ENCODE data around the gene ANO10. TPM values are rescaled to one million over a fixed set of nuclear protein-coding genes. Genes with fewer than 3 reads are reported as not detected.
"Not testable (repeated sequence)": the region's sequence is repeated elsewhere in the genome, so short reads cannot be mapped to it uniquely, and the experiment has no call there.

The ANO10 gene
- total RNA-seq, 1 experiment from 2014 or later = 32.6 TPM

DNA sequence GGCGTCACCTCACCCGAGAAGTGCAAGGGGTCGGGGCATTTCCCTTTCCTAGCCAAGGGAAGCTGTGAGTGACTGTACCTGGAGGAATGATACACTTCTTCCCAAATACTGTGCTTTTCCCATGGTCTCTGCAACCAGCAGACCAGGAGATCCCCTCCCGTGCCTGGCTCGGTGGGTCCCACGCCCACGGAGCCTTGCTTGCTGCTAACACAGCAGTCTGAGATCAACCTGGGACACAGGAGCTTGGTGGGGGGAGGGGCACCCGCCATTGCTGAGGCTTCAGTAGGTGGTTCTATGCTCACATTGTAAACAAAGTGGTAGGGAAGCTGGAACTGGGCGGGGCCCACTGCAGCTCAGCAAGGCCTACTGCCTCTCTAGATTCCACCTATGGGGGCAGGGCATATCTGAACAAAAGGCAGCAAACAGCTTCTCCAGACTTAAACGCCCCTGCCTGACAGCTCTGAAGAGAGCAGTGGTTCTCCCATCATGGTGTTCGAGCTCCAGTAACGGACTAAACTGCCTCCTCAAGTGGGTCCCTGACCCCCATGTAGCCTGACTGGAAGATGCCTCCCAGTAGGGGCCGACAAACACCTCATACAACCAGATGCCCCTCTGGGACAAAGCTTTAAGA lies 37.6 kb upstream of the ANO10 start:
- no peak overlapping the region for H3K4me2 ChIP-seq
- H2AFZ ChIP-seq = no peak overlapping the region
- no peak overlapping the region for H3K4me3 ChIP-seq
- H3K27me3 ChIP-seq (ENCODE audit: insufficient read depth, low read depth) = no peaks in the 10 kb centered on the region
- CTCF ChIA-PET = no interaction called here
- intact Hi-C loops (cut with micrococcal nuclease; ENCODE audit: unreplicated experiment) = no loop called here
- H3K79me2 ChIP-seq (ENCODE audit: low read depth) = no peaks in the 10 kb centered on the region
- no peaks in the 10 kb centered on the region for H4K20me1 ChIP-seq (ENCODE audit: insufficient read depth)
- no peaks in the 10 kb centered on the region for H3K9me2 ChIP-seq (ENCODE audit: insufficient read depth)
- no peaks in the 10 kb centered on the region for H3F3A ChIP-seq (ENCODE audit: insufficient read depth, low read depth)
- no peaks in the 10 kb centered on the region for H3K36me3 ChIP-seq (ENCODE audit: low read depth)
- TF ChIP-seq, protein P1, sequence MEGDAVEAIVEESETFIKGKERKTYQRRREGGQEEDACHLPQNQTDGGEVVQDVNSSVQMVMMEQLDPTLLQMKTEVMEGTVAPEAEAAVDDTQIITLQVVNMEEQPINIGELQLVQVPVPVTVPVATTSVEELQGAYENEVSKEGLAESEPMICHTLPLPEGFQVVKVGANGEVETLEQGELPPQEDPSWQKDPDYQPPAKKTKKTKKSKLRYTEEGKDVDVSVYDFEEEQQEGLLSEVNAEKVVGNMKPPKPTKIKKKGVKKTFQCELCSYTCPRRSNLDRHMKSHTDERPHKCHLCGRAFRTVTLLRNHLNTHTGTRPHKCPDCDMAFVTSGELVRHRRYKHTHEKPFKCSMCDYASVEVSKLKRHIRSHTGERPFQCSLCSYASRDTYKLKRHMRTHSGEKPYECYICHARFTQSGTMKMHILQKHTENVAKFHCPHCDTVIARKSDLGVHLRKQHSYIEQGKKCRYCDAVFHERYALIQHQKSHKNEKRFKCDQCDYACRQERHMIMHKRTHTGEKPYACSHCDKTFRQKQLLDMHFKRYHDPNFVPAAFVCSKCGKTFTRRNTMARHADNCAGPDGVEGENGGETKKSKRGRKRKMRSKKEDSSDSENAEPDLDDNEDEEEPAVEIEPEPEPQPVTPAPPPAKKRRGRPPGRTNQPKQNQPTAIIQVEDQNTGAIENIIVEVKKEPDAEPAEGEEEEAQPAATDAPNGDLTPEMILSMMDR (conservative IDR thresholded peaks at IDR 0.05) = no peak
- no peak for TF ChIP-seq EZH2 (IDR thresholded peaks at IDR 0.05; ENCODE audit: low read depth)
- H3K27ac ChIP-seq = no peak overlapping the region
- no peaks in the 10 kb centered on the region for H3K4me1 ChIP-seq (replicated peaks; ENCODE audit: insufficient read depth)
- no peaks in the 10 kb centered on the region for H3K9me3 ChIP-seq (ENCODE audit: insufficient read depth, low read depth)
- no peak for DNase-seq
- BruUV-seq (replicated peaks) = no TSS peak
- POLR2A ChIA-PET (ENCODE audit: unreplicated experiment) = no interaction called here

DNA sequence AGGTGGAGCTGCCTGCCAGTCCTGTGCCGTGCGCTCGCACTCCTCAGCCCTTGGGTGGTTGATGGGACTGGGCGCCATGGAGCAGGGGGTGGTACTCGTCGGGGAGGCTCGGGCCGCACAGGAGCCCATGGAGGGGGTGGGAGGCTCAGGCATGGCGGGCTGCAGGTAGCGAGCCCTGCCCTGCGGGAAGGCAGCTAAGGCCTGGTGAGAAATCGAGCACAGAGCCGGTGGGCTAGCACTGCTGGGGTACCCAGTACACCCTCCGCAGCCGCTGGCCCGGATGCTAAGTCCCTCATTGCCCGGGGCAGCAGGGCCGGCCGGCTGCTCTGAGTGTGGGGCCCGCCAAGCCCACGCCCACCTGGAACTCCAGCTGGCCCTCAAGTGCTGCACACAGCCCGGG lies 34.6 kb upstream of the ANO10 start:
- BruUV-seq (replicated peaks); H3K4me1 ChIP-seq (replicated peaks; ENCODE audit: insufficient read depth); H3K27me3 ChIP-seq (ENCODE audit: insufficient read depth, low read depth); H3K9me2 ChIP-seq (ENCODE audit: insufficient read depth); H3K36me3 ChIP-seq (ENCODE audit: low read depth); CTCF ChIA-PET; H3K4me2 ChIP-seq; H2AFZ ChIP-seq; H3K27ac ChIP-seq; H4K20me1 ChIP-seq (ENCODE audit: insufficient read depth); H3K9me3 ChIP-seq (ENCODE audit: insufficient read depth, low read depth); DNase-seq; H3K79me2 ChIP-seq (ENCODE audit: low read depth); H3K4me3 ChIP-seq; intact Hi-C loops (cut with micrococcal nuclease; ENCODE audit: unreplicated experiment); H3F3A ChIP-seq (ENCODE audit: insufficient read depth, low read depth): not testable (repeated sequence)
- POLR2A ChIA-PET (ENCODE audit: unreplicated experiment) = interaction anchor here (0.5 kb wide), 1 partner anchor 1470 kb away, joined by 3 read pairs; no protein-coding TSS in a partner anchor

DNA sequence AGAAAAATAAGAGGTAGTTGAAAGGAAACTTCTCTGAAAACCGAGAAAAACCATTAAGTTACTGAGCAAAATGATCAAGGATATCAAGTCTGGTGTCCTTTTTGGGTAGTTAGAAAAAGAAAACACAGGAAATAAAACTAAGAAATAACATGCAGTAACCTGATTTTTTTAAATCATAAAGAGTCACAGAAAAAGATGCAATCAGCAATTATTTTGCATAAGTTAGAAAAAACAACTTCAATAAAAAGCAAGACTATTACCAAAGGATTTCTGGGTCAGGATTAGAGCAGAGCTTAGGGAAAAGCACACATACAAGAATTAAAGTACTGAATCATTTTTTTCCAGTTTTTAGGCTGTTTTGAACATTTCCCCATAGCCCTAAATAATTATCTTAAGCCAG lies 28.5 kb upstream of the ANO10 start:
- no peak overlapping the region for H3K4me2 ChIP-seq
- H2AFZ ChIP-seq = no peak overlapping the region
- H3K79me2 ChIP-seq (ENCODE audit: low read depth) = no peaks in the 10 kb centered on the region
- no peaks in the 10 kb centered on the region for H3K36me3 ChIP-seq (ENCODE audit: low read depth)
- ChIA-PET CTCF (no interaction called here), POLR2A (ENCODE audit: unreplicated experiment) (no interaction called here)
- H3K9me3 ChIP-seq (ENCODE audit: insufficient read depth, low read depth) = no peaks in the 10 kb centered on the region
- no peak overlapping the region for H3K27ac ChIP-seq
- BruUV-seq (replicated peaks) = no TSS peak
- TF ChIP-seq, protein P1 (conservative IDR thresholded peaks at IDR 0.05) = no peak
- TF ChIP-seq EZH2 (IDR thresholded peaks at IDR 0.05; ENCODE audit: low read depth) = no peak
- H3K4me1 ChIP-seq (replicated peaks; ENCODE audit: insufficient read depth) = no peaks in the 10 kb centered on the region
- intact Hi-C loops (cut with micrococcal nuclease; ENCODE audit: unreplicated experiment) = no loop called here
- H4K20me1 ChIP-seq (ENCODE audit: insufficient read depth) = no peaks in the 10 kb centered on the region
- no peaks in the 10 kb centered on the region for H3F3A ChIP-seq (ENCODE audit: insufficient read depth, low read depth)
- H3K9me2 ChIP-seq (ENCODE audit: insufficient read depth) = no peaks in the 10 kb centered on the region
- DNase-seq = no peak
- H3K27me3 ChIP-seq (ENCODE audit: insufficient read depth, low read depth) = no peaks in the 10 kb centered on the region
- no peak overlapping the region for H3K4me3 ChIP-seq

DNA sequence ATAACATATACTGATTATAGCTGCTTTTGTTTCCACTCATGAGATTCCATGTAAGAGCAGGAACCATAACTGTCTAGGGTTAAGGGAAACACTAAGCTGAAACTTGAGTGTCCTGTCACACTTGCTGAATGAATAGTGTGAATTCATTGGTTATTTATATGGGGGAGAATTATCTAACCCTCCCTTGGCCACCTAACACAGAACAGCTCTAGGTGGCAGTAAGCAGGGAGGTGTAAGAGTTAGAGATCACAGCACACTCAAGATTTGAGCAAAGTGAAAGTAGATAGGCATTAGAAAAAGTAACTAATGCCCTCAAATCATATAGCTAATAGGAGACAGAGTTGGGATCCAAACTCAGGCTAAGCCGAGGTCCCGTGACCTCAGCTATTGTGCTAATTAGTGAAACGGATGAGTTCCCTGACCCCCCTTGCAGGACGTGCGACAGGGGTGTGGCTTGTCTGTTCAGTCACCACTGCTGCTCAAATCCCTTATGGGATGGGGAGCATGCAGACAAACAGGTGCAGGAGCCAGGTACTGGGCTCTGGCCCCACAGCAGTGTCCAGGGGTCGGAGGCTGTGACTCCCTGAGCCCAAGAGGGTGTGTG lies 27.7 kb upstream of the ANO10 start:
- Histone ChIP-seq H3F3A (ENCODE audit: insufficient read depth, low read depth) (no peaks in the 10 kb centered on the region), H3K4me3 (no peak overlapping the region), H3K4me2 (no peak overlapping the region), H3K9me2 (ENCODE audit: insufficient read depth) (no peaks in the 10 kb centered on the region), H3K9me3 (ENCODE audit: insufficient read depth, low read depth) (no peaks in the 10 kb centered on the region), H3K27me3 (ENCODE audit: insufficient read depth, low read depth) (no peaks in the 10 kb centered on the region), H3K4me1 (replicated peaks; ENCODE audit: insufficient read depth) (no peaks in the 10 kb centered on the region), H4K20me1 (ENCODE audit: insufficient read depth) (no peaks in the 10 kb centered on the region), H3K27ac (no peak overlapping the region), H2AFZ (no peak overlapping the region), H3K36me3 (ENCODE audit: low read depth) (no peaks in the 10 kb centered on the region), H3K79me2 (ENCODE audit: low read depth) (no peaks in the 10 kb centered on the region)
- intact Hi-C loops (cut with micrococcal nuclease; ENCODE audit: unreplicated experiment) = no loop called here
- ChIA-PET POLR2A (ENCODE audit: unreplicated experiment) (no interaction called here), CTCF (no interaction called here)
- BruUV-seq (replicated peaks) = no TSS peak
- no peak for DNase-seq
- no peak for TF ChIP-seq EZH2 (IDR thresholded peaks at IDR 0.05; ENCODE audit: low read depth)
- TF ChIP-seq, protein P1 (conservative IDR thresholded peaks at IDR 0.05) = no peak

Data from PC-9 (cell line).